ENCODE data around the gene DBP.

- TF ChIP-seq POLR2A (IDR thresholded peaks at IDR 0.05; ENCODE audit: low read depth, low read length) = no peak
- TF ChIP-seq POLR2AphosphoS5 (IDR thresholded peaks at IDR 0.05; ENCODE audit: low read depth, low read length) = no peak
These were observed 1.7 kb upstream of the DBP start for GRCh38 chr19:48638831-48639381.
